NCI-H82 treated with DMSO at 0.1 percent for 48 hours (cell line): ENCODE results near the gene CACNA1I.

Experiments
- DNase-seq: peaks from one replicate; lab custom pipeline; 2025; ENCODE audit not compliant: unreplicated experiment; lab: John Stamatoyannopoulos, UW

The CACNA1I gene

GRCh38 chr22:39595622-39596172 lies 25.1 kb downstream of the CACNA1I start:
- DNase-seq, result no peak

GRCh38 chr22:39596601-39597000 lies 26.0 kb downstream of the CACNA1I start:
- no peak for DNase-seq

GRCh38 chr22:39597236-39597869 lies 26.8 kb downstream of the CACNA1I start:
- no peak for DNase-seq

- DNase-seq, result peak; percentile 24
Measured at GRCh38 chr22:39598017-39598965, 27.7 kb downstream of the CACNA1I start.

- DNase-seq, result no peak
Measured at GRCh38 chr22:39600491-39601179, 30.1 kb downstream of the CACNA1I start.

- no peak for DNase-seq
Measured at GRCh38 chr22:39601180-39601535, 30.6 kb downstream of the CACNA1I start.

GRCh38 chr22:39603345-39603744 lies 32.8 kb downstream of the CACNA1I start:
- DNase-seq, result no peak

GRCh38 chr22:39610246-39610645 lies 39.7 kb downstream of the CACNA1I start:
- DNase-seq, result no peak

- DNase-seq, result no peak
Measured at GRCh38 chr22:39610766-39611165, 40.2 kb downstream of the CACNA1I start.

- DNase-seq, result no peak
Measured at GRCh38 chr22:39611360-39611759, 40.8 kb downstream of the CACNA1I start.

- no peak for DNase-seq
Measured at GRCh38 chr22:39612811-39613548, 42.4 kb downstream of the CACNA1I start.

- DNase-seq, result no peak
Measured at GRCh38 chr22:39613549-39613921, 43.0 kb downstream of the CACNA1I start.

GRCh38 chr22:39614442-39614841 lies 43.9 kb downstream of the CACNA1I start:
- DNase-seq, result no peak

GRCh38 chr22:39616051-39616450 lies 45.5 kb downstream of the CACNA1I start:
- no peak for DNase-seq

- DNase-seq, result no peak
Measured at GRCh38 chr22:39616781-39617180, 46.2 kb downstream of the CACNA1I start.

- DNase-seq, result no peak
Measured at GRCh38 chr22:39617342-39617741, 46.8 kb downstream of the CACNA1I start.

- no peak for DNase-seq
Measured at GRCh38 chr22:39617970-39618757, 47.6 kb downstream of the CACNA1I start.

- no peak for DNase-seq
Measured at GRCh38 chr22:39618996-39619530, 48.5 kb downstream of the CACNA1I start.

GRCh38 chr22:39620924-39621690 lies 50.6 kb downstream of the CACNA1I start:
- no peak for DNase-seq
